ENCODE data around the gene SMYD3.

SMYD3 gene

GRCh38 chr1:246162560-246162959, 344.5 kb downstream of the SMYD3 start:
- no peak for DNase-seq

GRCh38 chr1:246161626-246162025, 345.5 kb downstream of the SMYD3 start:
- DNase-seq = no peak

GRCh38 chr1:246160905-246161304, 346.2 kb downstream of the SMYD3 start:
- DNase-seq = no peak

- no peak for DNase-seq
Measured at GRCh38 chr1:246160374-246160773, 346.7 kb downstream of the SMYD3 start.

- DNase-seq = no peak
Measured at GRCh38 chr1:246159279-246160227, 347.5 kb downstream of the SMYD3 start.

GRCh38 chr1:246158131-246158530, 348.9 kb downstream of the SMYD3 start:
- no peak for DNase-seq

- no peak for DNase-seq
Measured at GRCh38 chr1:246157516-246157915, 349.6 kb downstream of the SMYD3 start.

GRCh38 chr1:246156847-246157246, 350.2 kb downstream of the SMYD3 start:
- no peak for DNase-seq

GRCh38 chr1:246155923-246156322, 351.2 kb downstream of the SMYD3 start:
- DNase-seq = no peak

GRCh38 chr1:246153796-246154212, 353.3 kb downstream of the SMYD3 start:
- DNase-seq = no peak

GRCh38 chr1:246152986-246153431, 354.1 kb downstream of the SMYD3 start:
- DNase-seq = no peak

GRCh38 chr1:246151796-246152434, 355.2 kb downstream of the SMYD3 start:
- no peak for DNase-seq

GRCh38 chr1:246149543-246149942, 357.5 kb downstream of the SMYD3 start:
- DNase-seq = no peak

GRCh38 chr1:246147524-246148461, 359.3 kb downstream of the SMYD3 start:
- no peak for DNase-seq

- DNase-seq = no peak
Measured at GRCh38 chr1:246146804-246147523, 360.1 kb downstream of the SMYD3 start.

- no peak for DNase-seq
Measured at GRCh38 chr1:246145900-246146299, 361.2 kb downstream of the SMYD3 start.

GRCh38 chr1:246144931-246145330, 362.1 kb downstream of the SMYD3 start:
- DNase-seq = no peak

- no peak for DNase-seq
Measured at GRCh38 chr1:246142320-246142893, 364.7 kb downstream of the SMYD3 start.

GRCh38 chr1:246141306-246141705, 365.8 kb downstream of the SMYD3 start:
- DNase-seq = no peak

GRCh38 chr1:246139745-246140182, 367.3 kb downstream of the SMYD3 start:
- DNase-seq = no peak

GRCh38 chr1:246138781-246139180, 368.3 kb downstream of the SMYD3 start:
- no peak for DNase-seq

GRCh38 chr1:246136477-246136876, 370.6 kb downstream of the SMYD3 start:
- DNase-seq = no peak
